ENCODE measurements around the gene DAPK2.

DAPK2 gene

DNA sequence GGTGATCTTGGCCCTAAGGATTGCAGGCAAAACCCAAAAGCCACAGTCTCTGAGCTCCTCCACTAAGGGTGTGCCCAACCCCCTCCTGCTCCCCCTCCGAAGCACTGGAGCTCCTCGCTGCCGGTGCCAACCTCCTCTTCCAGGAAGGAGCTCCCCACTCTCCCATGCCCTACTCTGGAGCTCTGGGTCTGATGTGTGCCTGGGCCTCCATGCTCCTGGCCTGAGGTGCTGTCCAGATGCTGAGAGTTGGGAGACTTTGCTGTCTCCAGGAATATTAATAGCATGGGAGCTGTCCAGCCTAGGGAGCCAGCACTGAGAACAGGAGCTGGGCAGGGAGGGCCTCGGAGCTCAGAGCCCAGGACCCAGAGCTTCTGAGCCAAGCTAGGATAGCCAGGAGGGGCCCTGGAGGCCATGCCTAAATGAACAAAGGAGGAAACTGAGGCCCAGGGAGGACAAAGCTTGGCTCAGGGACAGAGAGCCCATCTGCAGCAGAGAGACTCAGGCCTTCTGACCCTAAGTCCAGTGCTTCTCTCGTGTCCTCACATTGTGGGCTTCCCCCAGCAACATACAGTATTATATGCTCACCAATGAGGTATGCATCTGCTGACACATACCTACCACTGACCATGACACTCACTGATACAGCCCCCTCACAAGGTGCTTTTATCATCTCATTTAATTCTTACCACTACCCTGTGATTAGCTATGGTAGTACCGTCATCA lies 175.6 kb downstream of the DAPK2 start:
- peak; percentile 52 for DNase-seq (ENCODE audit: low read depth, low spot score)

DNA sequence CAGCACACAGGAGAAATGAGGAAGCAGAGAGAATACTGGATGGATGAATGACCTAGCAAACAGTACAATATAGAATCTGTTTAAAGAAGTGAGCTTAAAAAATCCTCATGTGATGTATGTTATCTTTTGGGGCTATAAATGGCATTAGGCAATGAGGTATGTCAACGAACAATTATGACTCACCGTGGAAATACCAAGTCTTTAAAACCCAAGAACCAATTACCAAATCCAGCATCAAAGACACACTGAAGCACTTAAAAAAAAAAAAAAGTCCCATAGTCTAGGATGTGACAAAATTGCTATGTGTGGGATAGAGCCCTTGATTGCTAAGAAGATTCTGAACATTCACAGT lies 176.3 kb downstream of the DAPK2 start:
- no peak for DNase-seq (ENCODE audit: low read depth, low spot score)

DNA sequence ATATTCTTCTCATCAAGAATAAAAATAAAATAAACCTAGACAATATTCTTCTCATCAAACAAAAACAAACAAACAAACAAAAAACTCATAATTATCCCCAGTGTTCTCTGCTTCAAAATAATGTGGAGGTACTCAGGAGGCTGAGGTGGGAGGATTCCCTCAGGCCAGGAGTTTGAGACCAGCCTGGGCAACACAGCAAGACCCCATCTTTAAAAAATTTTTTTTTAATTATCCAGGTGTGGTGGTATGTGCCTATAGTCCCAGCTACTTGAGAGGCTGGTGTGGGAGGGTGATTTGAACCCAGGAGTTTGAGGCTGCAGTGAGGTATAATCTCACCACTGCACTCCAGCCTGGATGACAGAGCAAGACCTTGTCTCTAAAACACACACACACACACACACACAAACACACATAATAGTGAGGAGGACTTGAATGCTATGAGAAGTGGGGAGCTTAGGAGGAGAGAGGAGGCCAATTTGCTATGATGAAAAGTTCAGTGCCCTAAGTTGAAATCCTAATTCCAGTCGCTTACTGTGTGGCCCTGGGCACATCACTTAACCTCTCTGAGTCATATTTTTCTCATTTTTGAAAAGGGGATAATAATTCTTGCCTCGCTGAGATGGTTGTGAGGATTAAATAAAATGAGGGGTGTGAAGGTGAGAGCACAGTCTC lies 176.8 kb downstream of the DAPK2 start:
- DNase-seq (ENCODE audit: low read depth, low spot score): no peak

DNA sequence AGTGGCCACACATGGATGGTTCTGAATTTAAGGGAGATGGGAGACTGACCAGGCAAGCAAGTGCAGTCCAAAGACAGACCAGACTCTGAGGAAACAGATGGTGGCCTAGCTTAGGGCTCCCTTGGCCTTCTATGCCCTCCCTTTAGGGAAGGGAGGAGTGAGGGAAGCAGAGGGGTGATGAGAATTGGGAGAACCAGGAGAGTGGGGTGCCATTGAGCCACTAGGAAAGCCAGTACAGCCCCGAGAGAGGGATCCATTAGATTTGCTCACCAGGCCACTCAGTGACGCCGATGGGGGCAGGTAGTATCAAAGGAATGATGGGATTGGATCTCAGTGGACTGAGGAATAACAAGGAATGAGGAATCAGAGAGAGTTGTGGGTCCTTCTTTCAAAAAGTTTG lies 182.1 kb downstream of the DAPK2 start:
- no peak for DNase-seq (ENCODE audit: low read depth, low spot score)

DNA sequence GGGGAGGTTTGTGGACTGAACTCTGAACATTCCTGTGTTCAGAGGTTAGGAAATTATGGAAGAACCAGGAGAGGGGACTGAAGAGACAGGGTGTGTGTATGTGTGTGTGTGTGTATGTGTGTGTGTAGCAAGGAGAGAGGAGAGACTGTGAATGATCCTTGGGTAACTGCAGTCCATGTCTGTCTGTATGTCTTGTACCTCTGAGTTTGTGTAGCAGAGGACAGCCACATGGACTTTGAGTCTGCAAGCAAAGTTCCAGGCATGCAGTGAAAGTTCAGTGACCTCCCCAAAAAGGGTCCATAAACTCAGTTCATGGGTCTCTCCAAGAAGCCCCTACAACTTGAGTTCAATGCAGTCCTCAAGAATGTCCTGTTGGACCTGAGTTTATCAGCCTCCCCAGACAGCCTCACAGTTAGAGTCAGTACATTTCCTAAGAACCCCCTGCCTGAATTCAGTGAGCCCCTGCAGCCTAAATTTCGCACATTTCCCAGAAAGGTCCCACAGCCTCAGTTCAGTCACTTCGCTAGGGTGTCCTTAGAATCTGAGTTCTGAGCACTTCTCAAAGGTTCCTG lies 184.3 kb downstream of the DAPK2 start:
- DNase-seq (ENCODE audit: low read depth, low spot score): no peak

DNA sequence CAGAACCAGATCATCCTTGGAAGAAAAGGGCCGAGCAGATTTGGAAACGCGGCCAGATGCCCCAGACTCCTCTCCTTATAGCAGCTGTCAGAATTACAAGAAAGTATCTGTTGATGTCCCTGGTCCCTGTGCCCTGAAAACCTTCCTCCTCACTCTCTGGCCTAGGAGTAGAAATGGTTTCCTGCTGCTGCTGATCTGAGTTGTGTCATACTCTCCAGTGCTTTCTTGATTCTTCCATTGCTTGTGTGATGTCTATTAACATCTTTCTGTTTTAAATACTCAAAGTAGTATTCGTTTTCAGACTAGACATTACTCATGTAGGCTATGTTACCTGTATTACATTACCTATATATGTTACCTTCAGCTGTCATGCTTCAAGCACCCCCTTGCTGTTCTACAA lies 185.7 kb downstream of the DAPK2 start:
- DNase-seq (ENCODE audit: low read depth, low spot score): no peak

DNA sequence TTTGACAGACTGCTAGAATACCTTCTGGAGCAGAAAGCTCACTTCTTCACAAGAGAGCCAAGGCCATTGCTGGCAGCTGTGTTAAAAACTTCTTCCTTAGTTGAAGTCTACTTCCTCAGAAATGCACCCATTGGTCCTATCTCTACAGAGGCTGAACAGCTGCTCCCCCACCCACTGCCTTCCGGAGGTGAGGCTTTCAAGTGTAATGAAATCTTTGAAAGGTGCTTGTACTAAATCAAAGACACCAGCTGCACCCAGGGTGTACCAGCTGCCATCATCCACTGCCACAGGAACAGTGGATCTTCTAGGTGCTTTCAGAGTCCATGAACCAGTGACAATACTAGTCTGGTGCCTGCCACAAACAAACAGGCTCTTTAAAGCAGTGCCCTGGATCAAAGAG lies 186.1 kb downstream of the DAPK2 start:
- DNase-seq (ENCODE audit: low read depth, low spot score): no peak

DNA sequence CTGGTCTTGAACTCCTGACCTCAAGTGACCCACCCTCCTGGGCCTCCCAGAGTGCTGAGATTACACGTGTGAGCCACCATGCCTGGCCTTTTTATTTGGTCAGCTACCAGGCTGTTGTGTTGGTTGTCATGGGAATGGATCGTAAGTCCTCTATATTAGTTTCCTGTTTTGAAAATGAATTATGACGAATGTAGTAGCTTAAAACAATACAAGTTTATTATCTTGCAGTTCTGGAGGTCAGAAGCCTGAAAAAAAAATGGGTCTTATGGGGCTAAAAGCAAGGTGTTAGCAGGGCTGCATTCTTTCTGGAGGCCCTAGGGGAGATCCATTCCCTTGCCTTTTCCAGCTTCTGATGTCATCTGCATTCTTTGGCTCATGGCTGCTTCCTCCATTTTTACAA lies 187.4 kb downstream of the DAPK2 start:
- DNase-seq (ENCODE audit: low read depth, low spot score): no peak

DNA sequence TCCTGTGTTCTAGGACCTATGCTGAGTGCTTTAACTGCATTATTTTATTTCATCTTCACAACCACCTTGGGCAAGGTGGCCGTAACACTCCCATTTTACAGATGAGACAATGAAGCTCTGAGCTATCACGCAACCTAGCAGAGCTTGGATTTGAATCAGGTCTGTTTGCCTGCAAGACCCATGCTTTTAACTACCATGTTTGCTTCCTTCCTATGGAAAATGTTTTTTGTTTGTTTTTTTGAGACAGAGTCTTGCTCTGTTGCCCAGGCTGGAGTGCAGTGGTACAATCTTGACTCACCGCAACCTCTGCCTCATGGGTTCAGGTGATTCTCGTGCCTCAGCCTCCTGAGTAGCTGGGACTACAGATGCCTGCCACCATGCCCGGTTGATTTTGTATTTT lies 187.8 kb downstream of the DAPK2 start:
- DNase-seq (ENCODE audit: low read depth, low spot score): no peak

DNA sequence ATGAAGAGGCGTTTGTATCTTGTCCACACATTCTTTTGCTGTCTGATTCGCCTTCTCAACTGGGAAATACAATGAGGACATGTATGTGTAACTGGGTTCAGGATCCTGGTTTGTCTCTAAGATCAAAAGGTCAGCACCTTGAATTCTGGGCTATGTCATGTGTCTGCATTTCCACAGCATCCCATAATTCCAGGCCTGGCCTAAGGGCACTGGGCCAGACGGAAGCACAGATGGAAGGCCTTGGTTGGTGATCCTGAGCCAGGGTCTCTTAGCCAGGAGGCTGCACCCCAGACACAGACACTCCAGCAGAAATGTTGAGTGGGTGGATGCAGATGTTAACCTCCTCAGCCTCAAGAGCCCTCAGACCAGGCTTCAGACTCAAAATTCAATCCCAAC lies 188.8 kb downstream of the DAPK2 start:
- no peak for DNase-seq (ENCODE audit: low read depth, low spot score)

Data from smooth muscle cell of the brain vasculature (primary cell).